ENCODE measurements around the gene ADCY1.

DNA sequence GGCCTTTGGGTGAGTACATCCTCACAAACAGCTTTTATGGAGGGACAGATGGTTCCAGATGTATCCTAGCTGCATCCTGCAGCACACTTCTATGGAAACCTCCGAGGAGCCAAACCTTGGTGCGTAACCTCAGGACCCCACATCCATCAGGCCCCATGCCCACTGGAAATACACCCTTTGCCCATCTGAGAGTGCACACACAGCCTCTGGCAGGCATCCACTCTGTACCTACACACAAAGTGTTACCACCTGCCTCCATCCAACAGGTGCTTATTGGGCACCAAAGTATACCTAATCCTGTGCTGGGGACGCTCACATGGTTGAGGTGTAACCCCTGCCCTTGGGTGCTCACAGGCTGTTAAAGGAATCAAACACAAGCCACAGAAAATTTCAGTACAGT, 117.9 kb downstream of the ADCY1 start:
- TF ChIP-seq, protein P1, sequence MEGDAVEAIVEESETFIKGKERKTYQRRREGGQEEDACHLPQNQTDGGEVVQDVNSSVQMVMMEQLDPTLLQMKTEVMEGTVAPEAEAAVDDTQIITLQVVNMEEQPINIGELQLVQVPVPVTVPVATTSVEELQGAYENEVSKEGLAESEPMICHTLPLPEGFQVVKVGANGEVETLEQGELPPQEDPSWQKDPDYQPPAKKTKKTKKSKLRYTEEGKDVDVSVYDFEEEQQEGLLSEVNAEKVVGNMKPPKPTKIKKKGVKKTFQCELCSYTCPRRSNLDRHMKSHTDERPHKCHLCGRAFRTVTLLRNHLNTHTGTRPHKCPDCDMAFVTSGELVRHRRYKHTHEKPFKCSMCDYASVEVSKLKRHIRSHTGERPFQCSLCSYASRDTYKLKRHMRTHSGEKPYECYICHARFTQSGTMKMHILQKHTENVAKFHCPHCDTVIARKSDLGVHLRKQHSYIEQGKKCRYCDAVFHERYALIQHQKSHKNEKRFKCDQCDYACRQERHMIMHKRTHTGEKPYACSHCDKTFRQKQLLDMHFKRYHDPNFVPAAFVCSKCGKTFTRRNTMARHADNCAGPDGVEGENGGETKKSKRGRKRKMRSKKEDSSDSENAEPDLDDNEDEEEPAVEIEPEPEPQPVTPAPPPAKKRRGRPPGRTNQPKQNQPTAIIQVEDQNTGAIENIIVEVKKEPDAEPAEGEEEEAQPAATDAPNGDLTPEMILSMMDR (IDR thresholded peaks at IDR 0.05) = no peak
- TF ChIP-seq POLR2AphosphoS5 (IDR thresholded peaks at IDR 0.05) = no peak
- no peak for TF ChIP-seq POLR2A (IDR thresholded peaks at IDR 0.05)
- TF ChIP-seq EP300 (IDR thresholded peaks at IDR 0.05) = no peak

All from stomach (tissue), 4 donors.